NCI-H82 treated with DMSO at 0.1 percent for 48 hours (cell line): ENCODE measurements around the gene CLDND2.
A peak's percentile ranks its signal among the peaks of the same experiment; 100 is the strongest.

ENCODE experiments used
- DNase-seq: peaks from one replicate; lab custom pipeline; 2025; ENCODE audit not compliant: unreplicated experiment; lab: John Stamatoyannopoulos, UW

Gene CLDND2

DNA sequence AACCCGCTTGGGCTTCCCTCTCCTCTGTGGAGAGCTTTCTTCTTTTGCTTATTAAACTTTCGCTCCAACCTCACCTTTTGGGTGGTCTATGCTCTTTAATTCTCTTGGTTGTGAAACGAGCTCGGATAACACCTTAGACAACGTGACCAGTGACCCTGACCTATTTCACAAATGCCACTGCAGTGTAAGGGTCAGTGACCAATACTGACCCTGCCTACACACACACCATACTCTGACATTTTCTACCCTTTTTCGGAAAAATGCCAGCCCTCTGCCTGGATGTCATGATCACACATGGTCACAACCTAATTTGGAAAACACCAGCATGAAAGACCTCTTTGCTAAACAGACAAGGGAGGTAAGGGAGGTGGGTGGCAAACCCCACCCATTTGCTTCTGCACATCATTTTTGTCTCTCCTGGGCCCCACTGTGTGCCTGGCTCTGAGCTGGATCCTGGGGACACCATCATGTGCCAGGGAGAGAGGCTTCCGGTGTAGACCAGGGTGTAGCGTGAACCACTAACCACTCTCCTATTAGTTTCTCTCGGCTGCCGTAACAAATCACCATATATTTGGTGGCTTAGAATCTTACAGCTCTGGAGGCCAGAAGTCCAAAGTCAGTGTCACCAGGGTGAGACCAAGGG lies 12.5 kb downstream of the CLDND2 start:
- no peak for DNase-seq

DNA sequence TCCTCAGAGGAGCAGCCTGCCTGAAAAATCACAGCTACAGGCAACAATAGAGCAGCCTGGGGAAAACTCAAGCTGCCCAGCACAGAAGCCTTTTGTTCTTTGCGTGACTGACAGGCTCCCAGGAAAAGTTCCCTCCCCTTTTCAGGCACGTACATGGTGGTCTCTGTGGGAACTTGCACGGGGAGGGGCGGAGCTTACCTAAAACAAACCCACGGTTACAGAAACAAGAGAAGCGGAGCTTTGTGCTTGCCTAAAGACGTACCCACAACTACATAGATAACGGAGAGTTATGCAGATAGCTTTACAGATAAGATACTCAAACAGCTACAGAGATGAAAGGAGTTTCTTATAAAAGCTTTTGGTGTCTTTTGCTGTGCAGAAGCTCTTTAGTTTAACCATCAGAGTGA lies 14.1 kb downstream of the CLDND2 start:
- no peak for DNase-seq

DNA sequence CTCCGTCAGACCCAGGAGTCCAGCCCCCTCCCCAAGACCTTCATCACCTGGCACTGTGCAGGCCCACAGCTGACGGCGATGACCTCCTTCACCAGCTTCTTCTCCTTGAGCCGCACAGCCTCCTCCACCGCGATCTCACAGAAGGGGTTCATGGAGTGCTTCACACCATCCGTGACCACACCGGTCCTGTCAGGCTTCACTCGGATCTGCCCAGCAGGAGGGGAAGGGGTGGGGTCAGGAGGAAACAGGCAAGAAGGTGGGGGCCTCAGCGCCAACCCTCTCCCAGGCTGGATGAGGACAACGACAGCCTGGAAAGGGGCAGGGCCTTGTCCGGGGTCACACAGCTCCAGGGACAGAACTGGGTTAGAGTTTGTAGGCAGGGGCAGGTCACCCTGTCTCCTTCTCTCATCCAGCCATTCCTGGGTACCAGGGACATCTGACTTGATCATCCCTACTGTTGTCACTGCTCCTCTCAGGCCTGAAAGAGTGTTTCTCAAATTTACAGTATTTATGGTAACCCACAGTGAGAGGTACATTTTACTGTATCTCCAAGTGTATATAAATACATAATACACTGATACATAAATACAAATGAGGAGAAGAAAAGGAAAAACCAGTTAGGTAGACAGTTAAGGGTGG lies 14.6 kb downstream of the CLDND2 start:
- no peak for DNase-seq

DNA sequence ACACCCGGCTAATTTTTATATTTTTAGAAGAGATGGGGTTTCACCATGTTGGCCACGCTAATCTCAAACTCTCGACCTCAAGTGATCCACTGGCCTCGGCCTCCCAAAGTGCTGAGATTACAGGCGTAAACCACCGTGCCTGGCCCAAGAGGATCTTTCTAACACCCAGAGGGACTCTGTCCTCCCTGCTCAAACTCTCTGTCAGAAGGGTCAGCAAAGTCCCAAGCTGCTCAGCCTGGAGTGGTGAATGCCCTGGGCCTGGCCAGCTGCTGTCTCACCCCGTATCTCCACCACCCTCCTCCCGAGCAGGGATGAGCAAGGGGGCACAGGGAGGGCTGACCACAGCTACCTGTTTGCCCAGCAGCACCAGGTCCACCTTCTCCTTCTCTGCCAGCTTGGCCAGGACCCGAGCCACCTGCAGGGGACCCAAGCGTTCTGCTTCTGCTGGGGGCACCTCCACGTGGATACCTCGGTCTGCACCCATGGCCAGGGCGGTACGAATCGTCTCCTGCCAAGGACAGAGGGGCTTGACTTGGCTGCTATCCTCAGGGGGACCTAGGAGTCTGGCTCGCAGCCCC lies 15.9 kb downstream of the CLDND2 start:
- DNase-seq = no peak

DNA sequence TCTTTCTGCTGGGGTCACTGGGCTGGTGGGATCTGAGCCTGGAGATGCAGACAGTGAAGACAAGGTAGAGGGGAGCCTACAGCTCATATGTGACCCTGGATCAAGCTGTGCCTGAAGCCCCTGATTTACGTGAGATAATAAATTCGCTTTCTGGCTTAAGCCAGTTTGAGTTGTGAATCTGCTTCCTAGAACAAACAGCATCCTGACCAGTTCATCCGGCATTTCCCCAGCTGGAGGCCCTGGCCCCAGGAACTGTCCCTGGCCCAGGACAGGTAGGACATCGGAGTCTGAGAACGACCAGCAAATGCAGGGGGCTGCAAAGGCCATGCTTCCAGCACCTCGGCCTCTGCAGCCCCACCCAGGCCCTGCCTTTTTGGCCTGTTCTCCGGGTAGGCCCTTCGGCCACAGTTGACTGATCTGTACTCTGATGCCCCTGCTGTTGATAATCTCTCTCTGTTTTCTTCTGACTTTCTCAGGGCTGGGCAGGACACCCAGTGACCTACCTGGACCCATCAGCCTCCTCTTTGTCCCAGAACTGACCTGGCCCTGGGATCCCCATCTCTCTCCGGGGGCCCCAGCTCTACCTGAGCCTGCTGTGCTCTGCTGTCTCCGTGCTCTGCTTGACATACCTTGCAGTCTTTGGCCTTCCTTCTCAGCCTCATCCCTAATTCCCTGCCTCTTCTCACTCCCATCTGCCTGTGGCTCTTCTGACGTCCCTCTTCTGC lies 17.4 kb downstream of the CLDND2 start:
- no peak for DNase-seq

DNA sequence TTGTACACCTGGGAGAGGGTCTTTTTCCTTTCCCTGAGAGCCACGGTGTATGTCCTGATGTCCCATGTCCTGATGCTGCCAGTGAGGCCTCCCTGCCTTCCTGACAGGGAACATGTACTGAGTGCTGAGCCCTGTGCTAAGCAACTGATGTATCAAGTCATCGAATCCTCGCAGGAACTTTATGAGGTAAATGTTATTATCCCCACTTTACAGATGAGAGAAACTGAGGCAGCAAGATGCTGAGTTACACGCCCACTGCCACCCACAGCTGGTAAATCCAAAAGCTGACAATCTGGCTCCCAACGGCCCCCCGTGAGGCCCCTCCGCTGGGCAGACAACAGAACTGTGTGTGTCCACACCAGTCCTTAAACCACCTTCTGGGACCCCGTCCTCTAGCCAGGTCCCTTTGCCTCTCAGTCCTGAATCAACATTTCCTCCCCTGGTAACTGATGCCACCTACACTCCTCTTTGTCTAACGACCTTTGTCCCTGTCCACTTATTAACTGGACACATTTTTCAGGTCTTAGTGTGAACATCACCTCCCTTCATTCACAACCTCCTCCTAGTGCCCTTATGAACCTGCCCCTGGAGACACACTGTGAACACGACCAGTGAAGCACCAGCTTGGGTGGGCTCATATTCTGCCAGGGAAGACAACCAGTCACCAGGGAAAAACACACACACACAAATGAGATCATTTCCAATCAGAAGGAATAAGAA lies 21.4 kb downstream of the CLDND2 start:
- no peak for DNase-seq

DNA sequence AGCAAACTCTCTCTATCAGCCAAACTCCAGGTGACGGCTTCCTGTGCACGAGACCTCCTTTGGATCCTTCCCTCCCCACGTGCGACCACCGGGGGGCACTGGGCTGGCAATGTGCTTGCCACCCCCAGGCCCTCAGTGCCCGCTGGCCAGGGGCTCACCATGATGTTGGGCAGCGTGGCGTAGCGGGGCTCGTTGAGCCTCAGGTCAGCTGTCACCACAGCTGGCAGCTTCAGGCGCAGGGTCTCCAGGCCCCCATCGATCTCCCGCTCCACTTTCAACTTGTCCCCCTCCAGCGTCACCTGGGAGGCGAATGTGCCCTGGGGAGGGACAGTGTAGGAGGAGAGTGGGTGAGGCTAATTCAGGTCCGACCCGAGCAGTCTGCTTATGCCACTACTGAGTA lies 22.1 kb downstream of the CLDND2 start:
- no peak for DNase-seq

DNA sequence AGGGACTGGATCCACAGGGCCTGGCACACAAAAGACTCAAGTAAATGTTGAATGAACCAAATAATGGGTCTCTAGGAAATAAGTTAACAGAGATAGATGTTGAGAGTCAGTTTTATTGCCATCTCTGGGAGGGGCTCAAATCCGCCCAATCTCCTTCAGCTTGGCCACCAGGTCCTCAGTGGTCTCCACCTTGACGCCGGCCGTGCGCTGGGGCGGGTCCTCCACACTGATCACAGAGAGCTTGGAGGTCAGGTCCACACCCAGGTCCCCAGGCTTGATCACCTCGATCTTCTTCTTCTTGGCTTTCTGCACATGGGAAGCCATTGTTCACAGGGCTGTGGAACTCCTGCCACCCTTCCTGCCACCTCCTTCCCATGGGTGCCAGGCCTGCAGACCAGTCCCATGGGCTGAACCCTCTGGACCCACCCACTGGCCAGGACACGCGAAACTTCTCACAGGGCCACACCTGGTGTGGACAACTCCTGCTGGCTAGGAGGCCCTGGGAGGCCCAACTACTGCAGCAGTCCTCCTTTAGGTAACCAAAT lies 23.7 kb downstream of the CLDND2 start:
- no peak for DNase-seq

DNA sequence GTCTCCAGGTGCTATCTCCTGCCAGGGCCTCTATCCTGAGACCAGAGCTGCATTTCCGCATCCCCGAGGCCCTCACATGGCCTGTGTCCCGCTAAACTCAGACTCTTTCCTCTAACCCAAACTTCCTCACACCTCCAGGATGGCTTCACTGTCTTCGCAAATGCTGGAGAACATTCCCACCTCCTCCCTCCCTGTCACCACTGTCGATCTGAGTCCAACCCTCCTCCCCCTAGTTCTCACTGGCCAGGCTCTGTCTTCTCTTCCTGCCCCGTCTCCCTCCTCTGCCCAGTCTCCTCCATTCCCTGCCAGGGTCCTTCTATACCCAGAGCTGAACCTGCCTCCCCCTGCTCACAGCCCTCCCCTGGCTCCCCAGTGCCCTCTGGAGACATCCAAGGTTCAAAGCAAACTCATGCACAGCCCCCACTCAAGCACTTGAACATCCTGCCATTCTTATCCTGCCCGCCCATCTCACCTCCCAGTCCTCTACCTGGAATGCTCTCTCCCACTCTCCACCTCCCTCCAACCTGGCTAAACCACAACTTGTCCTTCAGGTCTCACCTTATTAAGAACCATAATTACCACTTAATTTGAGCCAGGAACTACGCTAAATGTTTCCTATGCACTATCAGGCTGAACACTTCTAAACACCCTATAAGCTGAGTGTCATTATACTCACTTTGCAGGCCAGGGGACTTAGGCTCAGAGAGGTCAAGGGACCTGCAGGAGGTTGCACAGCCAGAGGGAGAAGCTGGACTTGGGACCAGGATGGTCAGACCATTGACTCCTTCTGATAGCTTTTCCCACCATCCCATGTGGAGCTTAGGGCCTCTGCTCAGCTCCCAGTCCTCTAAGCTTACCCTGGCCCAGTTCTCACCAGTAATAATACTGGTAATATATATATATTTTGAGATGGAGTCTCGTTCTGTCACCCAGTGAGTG lies 25.9 kb downstream of the CLDND2 start:
- DNase-seq = no peak

DNA sequence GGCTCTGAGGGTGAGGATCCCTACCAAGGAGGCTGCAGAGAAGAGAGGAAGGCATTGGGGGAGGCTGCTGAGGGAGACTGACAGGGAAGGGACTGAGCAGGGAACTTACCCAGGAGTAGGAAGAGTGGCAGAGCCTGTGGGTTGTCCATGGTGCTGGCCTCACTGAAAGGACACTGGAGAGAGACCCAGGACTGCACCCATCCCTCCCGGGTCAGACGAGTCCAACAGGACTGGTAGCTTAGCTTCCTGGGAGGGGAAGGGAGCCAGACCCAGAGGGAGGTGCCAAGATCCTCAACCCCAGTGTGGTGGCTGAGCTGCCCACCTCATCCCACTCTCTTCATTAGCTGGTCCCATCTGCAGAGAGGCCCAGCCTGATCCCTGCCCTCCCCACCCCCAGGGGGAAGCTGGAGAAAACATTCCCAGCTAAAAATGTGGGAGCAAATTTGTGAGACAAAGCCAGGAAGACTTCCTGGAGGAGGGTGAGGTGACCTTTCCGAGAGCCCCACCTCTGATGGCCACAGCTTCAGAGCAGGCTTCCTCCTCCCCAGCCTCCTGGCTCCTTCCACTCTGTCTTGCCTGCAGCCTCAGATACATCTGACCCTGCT lies 26.7 kb downstream of the CLDND2 start, which contains the start of gene VSIG10L:
Gene VSIG10L, minus strand, starts transcription at position 164 of the 605 bp plus-strand sequence. Its CDS starts 15 bp downstream, at position 149.
- DNase-seq = no peak

DNA sequence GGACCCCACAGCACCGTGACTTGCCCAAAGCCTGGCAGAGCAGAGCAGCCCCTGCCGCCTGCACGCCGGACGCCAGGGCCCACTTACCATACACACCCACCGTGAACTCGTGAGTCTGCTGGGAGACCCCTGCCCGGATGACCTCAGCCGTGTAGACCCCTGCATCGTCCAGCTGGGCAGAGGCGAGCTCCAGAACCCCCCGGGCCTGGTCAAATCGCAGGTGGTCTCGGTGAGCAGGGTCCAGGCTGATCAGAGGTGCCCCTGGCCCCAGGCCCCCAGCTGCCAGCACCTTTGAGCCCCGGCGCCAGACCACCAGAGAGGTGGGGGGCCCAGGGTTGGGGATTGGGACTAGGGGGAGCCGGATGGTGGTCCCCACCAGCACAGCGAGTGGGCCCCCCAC lies 27.7 kb downstream of the CLDND2 start:
- DNase-seq = no peak

DNA sequence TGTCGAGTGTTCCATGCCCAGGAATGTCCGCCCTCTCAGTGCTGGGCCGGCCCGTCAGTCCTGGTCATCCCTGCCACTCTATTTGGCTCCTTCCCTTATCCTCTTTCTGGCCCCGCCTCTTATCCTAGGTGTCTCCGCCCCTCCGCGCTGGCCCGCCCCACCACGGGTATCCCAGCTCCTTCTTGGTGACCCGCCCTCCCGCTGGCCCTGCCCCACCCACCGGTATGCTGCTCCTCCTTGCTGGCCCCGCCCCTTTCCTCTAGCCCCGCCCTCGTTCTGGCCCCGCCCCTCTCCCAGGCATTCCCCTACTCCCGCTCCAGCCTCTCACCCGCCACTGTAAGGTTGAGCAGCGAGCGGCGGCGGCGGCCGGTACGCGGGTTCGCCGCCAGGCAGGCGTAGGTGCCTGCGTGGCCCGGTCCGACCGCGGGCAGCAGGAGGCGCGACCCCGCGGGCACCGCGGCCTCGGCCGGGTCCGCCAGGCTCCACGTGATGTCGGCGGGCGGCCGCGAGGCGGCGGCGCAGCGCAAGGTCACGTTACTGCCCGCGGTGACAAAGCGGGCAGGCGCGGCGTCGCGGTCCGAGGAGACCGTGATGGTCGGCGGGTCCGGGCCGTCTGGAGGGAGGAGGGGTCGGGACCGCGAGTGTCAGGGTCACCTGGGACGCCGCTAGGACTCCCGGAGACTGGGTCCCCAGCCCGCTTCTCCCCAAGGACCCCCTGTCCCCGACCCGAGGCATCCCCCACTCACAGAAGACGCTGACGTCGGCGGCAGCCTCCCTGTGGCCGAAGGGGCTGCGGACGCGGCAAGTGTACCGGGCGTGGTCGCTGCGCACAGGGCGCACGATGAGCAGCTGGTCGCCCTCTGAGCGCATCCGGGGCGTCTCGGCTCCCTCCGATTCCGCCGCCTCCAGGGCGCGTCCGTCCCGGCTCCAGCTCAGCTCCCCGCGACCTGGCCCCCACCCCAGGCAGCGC lies 28.8 kb downstream of the CLDND2 start:
- DNase-seq = peak; percentile 80

DNA sequence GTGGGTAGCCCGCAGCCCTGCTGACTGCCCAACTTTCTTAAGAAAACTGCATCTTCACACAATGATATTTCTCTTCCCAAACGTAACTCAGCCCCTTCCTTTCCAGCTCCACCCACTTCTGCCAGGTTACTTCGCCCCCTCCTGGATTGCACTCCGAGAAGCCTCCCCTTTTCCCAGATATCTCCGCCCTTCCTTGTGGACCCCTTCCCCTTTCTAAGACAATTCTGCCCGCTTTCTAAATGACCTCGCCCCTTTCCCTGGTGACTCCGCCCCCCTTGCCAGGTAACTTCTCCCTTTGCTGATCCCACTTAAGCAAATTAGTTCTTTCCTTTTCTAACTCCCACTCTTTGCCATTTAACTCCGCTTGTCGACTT lies 29.5 kb downstream of the CLDND2 start:
- DNase-seq = no peak

DNA sequence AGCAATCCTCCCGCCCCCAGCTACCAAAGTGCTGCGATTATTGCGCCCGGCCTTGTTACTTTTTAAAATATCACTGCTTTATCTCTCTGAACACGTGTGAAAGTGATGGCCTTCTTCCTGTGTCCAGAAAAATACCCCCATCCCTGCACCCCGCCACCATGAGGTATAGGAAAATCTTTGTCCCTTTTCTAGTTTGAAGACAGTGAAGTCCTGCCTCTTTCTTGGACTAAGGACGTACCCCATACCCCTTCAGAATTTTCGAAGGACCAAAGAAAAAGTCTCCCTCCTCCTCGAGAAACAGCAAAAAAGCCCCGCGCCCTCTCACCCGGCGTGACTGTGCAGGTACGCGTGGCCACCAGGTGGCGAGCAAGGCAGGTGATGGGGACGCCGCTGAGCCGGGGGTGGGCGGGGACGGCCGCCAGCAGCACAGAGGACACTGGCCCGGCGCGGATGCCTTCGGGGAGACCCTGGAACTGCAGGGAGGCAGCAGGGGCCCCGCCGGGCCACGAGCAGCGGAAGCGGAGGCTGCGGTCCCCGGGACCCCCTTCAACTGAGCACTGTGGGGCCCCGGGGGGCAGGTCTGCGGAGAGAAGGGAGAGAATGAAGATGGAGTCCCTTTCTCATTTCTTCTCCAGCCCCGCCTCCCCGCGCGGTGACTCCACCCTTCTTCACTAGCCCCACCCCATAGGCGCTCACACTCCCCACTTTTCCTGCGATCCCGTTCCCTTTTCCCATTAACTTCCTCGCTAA lies 30.1 kb downstream of the CLDND2 start:
- peak; percentile 46 for DNase-seq

DNA sequence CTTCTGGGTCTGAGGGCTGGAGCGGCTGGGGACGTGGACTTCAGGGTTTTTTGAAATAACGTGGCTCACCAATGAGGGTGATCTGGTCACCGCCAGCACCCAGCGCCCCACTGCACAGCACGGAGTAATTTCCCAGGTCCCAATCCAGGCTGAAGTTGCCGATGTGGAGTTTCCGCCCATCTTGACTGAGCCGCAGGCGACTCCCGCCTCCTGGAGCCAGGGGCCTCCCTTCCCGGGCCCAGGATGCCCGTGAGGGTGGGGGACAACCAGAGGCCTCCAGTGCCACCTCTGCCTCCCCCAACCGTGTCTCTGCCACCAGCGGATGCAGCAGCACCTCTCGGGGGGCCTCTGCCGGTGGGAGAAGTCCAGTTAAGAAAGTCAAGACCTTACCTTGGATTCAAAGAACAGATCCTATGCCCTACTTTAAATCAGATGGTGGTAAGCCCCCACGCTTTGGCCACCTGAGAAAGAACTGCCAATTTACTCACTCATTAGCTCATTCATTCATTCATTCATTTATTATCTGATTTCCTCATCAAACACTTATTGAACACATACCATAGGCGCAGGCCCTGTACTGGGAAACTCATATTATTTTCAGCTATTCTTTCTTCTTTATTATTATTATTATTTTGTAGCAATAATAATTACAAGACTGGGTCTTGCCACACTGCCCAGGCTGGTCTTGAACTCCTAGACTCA lies 30.8 kb downstream of the CLDND2 start:
- no peak for DNase-seq

DNA sequence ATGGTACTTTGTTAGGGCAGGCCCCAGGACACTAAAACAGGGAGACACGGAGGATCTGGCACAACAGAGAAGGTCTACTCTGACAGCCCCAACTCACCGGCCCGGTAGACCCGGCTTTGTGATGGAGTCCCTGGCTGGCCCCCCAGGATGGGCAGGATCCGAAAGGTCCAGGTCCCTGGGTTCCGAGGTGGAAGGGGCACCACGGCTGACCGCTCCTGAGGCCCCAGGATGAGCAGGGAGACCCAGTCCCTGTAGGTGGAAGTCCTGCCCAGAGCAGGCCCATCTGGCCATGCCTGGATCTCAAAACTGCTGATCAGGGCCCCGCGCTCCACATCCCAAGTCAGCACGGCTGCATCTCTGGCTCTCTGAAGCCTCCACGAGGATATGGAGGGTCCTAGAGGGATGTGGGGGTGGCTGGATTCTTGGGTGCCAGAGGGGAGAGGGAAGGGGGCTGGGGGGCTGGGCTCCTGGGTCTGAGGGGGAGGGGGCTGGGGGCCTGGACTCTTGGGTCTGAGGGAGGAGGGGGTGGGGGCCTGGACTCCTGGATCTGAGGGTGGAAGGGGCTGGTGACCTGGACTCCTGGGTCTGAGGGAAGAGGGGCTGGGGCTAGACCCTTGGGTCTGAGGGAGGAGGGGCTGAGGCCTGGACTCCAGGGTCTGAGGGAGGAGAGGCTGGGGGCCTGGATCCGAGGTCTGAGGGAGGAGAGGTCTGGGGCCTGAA lies 31.5 kb downstream of the CLDND2 start:
- DNase-seq = no peak
